PC-9 (cell line): ENCODE results near the gene KIAA2012.

Experiments used
- EZH2 ChIP-seq: fragments of 200-600 bp; sonication (generic); IDR thresholded peaks from 2 replicates; pipeline ENCODE4 v1.8.0; 2017; ENCODE audit warnings: antibody characterized with exemption, low read depth
- TF ChIP-seq, protein P1 (sequence below): fragments of 200-600 bp; sonication (generic); conservative IDR thresholded peaks from 2 replicates; pipeline ENCODE4 v1.6.1; 2017; ENCODE audit warnings: mixed run types, antibody characterized with exemption, mild to moderate bottlenecking, moderate library complexity

DNA sequence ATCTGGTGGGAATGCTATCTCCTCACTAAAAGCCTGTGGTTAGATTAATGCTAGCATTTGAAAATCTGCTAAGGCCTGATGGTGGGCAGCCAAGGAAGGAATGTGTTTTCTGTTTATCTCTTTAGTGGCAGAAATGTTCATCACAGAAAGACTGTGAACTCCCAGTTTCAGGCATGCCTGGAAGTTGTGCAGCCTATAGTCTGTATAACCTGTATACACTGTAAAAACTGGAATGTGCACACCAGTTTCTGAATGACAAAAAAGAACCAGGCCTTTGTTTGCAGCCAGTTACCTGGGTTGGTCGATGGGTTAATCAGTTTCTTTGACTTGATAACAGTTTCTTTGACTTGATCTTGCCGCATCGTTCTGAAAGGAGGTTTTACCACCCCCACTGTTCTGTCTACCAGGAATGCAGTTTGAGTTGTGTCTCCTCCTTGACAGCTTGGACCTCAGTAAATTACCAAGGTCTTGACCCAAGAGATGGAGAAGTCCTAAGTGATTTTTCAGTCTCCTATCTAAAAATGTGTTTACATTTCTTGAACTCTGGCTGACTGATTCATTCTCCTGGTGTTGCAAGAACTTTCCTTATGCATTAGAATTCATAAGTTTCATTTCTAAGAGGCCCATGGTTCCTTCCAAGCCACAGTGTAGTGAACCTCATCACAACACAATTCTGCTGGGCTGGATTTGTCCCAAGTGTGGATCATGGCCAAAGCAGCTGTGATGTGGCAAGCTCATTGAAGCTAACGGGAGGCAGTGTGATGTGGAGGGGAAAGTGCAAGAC, 62.2 kb downstream of the KIAA2012 start:
- TF ChIP-seq, protein P1, sequence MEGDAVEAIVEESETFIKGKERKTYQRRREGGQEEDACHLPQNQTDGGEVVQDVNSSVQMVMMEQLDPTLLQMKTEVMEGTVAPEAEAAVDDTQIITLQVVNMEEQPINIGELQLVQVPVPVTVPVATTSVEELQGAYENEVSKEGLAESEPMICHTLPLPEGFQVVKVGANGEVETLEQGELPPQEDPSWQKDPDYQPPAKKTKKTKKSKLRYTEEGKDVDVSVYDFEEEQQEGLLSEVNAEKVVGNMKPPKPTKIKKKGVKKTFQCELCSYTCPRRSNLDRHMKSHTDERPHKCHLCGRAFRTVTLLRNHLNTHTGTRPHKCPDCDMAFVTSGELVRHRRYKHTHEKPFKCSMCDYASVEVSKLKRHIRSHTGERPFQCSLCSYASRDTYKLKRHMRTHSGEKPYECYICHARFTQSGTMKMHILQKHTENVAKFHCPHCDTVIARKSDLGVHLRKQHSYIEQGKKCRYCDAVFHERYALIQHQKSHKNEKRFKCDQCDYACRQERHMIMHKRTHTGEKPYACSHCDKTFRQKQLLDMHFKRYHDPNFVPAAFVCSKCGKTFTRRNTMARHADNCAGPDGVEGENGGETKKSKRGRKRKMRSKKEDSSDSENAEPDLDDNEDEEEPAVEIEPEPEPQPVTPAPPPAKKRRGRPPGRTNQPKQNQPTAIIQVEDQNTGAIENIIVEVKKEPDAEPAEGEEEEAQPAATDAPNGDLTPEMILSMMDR, result no peak
- TF ChIP-seq EZH2, result no peak
